Stimulated activated naive B cell treated with anti-CD40 and anti-IgM and Interleukin-4, amounts not matched to agents 10 μg/mL and 1 μg/mL and 100 μg/mL, for 72 hours (primary cell): ENCODE data around the gene KIF14.
A peak's percentile ranks its signal among the peaks of the same experiment; 100 is the strongest.

ENCODE experiments used
- ATAC-seq, 2 donors: fragments of 150-1000 bp; cut with Tn5 transposase; replicated peaks; 2 replicates each; pipeline ENCODE4 v1.10.0; 2021; ENCODE audit warnings: moderate library complexity in 1 of 2
- DNase-seq: peaks from one replicate; pipeline ENCODE4 v3.0.0; 2021
- H3K27ac Mint-ChIP-seq: one replicate; pipeline ENCODE4 v1.8.0; 2022; ENCODE audit warnings: mild to moderate bottlenecking, mixed read lengths
- H3K27me3 Mint-ChIP-seq, 2 donors: one replicate each; pipeline ENCODE4 v1.8.0; 2022; ENCODE audit warnings: mixed read lengths in 2 of 2
- H3K36me3 Mint-ChIP-seq, 2 donors: one replicate each; pipeline ENCODE4 v1.8.0; 2022; ENCODE audit warnings: mixed read lengths in 2 of 2, mild to moderate bottlenecking in 1 of 2
- H3K4me1 Mint-ChIP-seq, 2 donors: one replicate each; pipeline ENCODE4 v1.8.0; 2022; ENCODE audit warnings: mixed read lengths in 2 of 2, mild to moderate bottlenecking in 1 of 2
- H3K4me3 Mint-ChIP-seq, 2 donors: one replicate each; pipeline ENCODE4 v1.8.0; 2022; ENCODE audit warnings: mild to moderate bottlenecking in 2 of 2, mixed read lengths in 2 of 2, moderate library complexity in 1 of 2
- H3K9me3 Mint-ChIP-seq, 2 donors: one replicate each; pipeline ENCODE4 v1.8.0; 2022; ENCODE audit warnings: mixed read lengths in 2 of 2, mild to moderate bottlenecking in 1 of 2

KIF14 gene, protein sequence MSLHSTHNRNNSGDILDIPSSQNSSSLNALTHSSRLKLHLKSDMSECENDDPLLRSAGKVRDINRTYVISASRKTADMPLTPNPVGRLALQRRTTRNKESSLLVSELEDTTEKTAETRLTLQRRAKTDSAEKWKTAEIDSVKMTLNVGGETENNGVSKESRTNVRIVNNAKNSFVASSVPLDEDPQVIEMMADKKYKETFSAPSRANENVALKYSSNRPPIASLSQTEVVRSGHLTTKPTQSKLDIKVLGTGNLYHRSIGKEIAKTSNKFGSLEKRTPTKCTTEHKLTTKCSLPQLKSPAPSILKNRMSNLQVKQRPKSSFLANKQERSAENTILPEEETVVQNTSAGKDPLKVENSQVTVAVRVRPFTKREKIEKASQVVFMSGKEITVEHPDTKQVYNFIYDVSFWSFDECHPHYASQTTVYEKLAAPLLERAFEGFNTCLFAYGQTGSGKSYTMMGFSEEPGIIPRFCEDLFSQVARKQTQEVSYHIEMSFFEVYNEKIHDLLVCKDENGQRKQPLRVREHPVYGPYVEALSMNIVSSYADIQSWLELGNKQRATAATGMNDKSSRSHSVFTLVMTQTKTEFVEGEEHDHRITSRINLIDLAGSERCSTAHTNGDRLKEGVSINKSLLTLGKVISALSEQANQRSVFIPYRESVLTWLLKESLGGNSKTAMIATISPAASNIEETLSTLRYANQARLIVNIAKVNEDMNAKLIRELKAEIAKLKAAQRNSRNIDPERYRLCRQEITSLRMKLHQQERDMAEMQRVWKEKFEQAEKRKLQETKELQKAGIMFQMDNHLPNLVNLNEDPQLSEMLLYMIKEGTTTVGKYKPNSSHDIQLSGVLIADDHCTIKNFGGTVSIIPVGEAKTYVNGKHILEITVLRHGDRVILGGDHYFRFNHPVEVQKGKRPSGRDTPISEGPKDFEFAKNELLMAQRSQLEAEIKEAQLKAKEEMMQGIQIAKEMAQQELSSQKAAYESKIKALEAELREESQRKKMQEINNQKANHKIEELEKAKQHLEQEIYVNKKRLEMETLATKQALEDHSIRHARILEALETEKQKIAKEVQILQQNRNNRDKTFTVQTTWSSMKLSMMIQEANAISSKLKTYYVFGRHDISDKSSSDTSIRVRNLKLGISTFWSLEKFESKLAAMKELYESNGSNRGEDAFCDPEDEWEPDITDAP (N-terminal part only)

DNA sequence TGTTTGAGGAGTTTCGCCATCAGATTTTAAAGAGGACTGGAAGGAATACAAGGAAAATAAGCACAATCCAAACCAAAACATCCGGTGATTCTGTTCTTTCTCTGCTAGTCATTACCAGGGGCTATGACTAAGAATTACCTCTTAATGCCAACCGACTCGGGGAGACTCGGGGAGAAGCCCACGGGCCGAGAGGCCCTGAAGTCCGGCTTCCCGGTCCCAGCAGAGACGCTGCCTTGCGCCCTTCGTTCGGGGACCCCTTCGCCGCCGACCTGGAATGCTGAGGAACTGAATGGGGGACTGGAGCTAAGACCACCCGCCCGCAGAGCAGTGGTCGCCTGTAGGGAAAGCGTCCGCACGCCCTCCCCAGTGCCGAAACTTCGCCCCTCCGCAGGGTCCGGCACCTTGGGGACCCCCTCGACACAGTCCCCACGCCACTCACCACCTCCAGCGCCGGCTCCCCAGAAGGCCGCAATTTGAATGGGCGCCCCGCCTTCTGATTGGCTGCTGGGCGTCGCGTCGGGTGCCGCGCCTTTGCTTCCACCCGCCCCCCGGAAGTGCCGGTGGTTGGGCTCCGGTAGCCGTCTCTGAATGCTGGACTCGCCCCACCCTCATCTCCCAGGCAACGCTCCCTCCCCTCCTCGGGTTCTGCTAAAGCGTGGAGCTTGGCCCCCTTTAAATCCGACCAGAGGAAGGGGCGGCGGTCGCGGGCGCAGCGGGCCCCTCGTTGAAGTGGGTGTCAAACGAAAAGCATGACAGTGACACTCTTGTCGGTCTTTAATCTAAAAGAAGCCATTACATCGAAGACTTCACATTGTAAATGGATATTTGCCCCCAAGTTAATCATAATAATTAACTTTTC, at the start of gene KIF14:
KIF14 (minus strand) TSS at position 479 of the 859 bp plus-strand sequence. CDS start 2,028 bp downstream, outside the sequence.
- Mint-ChIP-seq H3K27ac (peak within 1 kb of the TSS; percentile 96), H3K27me3 (no peaks in the 10 kb centered on the region), H3K4me1 (peaks cover 3 to 11% of the 10 kb centered on the region in 2 donors), H3K36me3 (no peaks in the 10 kb centered on the region), H3K9me3 (no peaks in the 10 kb centered on the region), H3K4me3 (peak within 1 kb of the TSS; percentile 91 to 98)
- peak; percentile 83 for DNase-seq
- peak; percentile 95 to 98 for ATAC-seq

DNA sequence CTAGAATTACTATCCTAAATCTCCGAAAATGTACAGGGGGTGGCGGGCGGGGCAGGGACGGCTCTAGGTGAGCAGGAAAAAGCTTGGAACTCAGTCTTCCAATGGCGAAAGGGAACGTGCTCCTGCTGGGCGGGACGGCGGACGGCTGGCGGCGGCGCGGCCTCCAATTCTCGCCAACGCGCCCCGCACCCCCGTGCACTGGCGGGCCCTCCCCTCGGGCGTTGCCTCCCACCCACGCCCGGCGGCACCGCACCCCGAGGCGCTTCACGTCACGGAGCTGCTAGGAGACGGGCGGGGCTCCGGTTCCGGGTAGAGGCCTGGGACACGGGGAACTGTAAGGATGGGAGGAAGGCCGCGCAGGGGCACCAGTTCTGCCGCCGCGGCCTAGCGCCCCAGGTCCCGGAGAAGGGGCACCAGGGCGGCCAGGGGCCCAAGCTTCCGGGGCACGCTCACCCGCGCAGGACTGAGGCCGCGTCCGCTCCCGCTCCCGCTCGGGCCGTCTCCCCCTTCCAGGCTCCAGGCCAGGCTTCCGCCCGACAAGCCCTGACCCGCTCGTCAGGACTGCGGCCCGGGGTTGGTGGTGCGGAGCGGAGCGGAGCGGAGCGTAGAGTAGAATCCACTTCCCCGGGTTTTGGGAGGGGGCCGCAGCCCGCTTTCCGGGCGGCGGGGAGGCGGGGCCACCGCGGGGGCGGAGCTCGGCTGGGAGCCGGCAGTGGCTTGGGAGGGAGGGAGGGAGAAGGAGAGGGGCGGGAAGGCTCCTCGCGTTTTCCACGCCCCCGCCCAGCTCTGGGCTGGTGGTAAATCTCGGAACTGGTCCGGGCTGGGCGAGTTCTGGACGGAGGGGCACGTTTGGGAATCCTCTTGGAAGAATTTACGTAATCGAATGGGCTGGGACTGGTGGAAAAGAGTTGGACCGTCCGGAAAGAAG, 49.0 kb upstream of the KIF14 start, which contains the start of gene DDX59:
DDX59 (minus strand) TSS at position 594 of the 928 bp plus-strand sequence. CDS start 3,167 bp downstream, outside the sequence.
- H3K27ac Mint-ChIP-seq, result peak within 1 kb of the TSS; percentile 97
- peaks cover 5 to 11% of the 10 kb centered on the region in 2 donors for H3K36me3 Mint-ChIP-seq
- ATAC-seq (peak; percentile 89 to 91), DNase-seq (peak; percentile 90)
- peak within 1 kb of the TSS; percentile 87 to 96 for H3K4me3 Mint-ChIP-seq
- peaks cover 15 to 31% of the 10 kb centered on the region in 2 donors for H3K4me1 Mint-ChIP-seq
- H3K27me3 Mint-ChIP-seq, result no peaks in the 10 kb centered on the region
- H3K9me3 Mint-ChIP-seq, result no peaks in the 10 kb centered on the region

DNA sequence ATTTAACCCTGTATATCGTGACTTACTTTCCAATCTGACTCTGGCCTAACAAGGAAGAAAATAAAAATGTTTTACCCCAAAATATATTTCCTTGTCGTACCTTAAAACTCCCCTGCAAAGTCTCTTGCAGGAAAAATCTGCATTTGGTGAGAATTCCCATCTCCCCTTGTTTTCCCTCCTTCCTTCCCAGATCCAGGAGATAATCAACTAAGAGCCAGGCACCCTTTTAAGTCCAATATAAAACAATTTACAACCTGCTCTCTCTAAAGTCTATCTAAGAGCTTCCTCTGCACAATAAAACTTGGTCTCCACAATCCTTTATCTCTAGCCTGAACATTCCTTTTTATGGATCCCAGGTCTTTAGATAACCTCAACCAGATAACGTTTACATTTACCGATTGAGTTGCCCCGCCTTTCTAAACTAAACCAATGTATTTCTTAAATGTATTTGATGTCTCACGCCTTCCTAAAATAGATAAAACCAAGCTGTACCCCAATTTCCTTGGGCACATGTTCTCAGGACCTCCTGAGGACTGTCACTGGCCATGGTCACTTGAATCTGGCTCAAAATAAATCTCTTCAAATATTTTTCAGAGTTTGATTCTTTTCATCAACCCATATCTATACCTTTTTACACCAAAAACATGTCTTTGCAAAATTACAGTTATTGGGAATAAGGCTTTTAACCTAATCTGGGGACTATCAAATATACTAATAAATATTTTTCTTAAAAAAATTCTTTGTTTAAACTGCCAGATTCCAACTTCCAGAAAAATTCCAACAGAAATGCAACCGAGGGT, 48.2 kb upstream of the KIF14 start:
- no peak for ATAC-seq
- no peak for DNase-seq
- peaks cover 15 to 40% of the 10 kb centered on the region in 2 donors for H3K4me1 Mint-ChIP-seq
- H3K36me3 Mint-ChIP-seq, result peaks cover 11 to 19% of the 10 kb centered on the region in 2 donors
- H3K4me3 Mint-ChIP-seq, result peak overlapping the region; percentile 87 to 96
- no peaks in the 10 kb centered on the region for H3K27me3 Mint-ChIP-seq
- peak overlapping the region; percentile 88 for H3K27ac Mint-ChIP-seq
- no peaks in the 10 kb centered on the region for H3K9me3 Mint-ChIP-seq

DNA sequence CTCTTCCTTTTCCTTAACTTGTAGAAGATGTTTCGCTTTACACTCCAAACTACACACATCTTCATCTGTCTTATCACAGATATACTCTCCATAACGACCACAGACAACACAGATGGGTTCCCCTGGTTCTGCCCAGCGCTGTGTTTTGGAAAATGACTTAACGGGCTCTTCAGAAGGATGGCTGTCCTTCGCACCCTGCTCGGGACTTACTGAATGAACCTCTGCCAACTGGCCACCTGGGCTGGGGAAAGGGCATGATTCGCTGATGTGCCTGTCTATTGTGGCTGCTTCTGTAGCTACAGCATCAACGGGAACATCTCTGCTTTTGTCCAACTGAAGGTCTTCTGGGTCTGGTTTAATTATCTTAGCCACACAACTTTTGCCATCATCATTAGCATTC, 45.8 kb upstream of the KIF14 start:
- Mint-ChIP-seq H3K4me3 (no peak overlapping the region), H3K36me3 (peaks cover 21 to 30% of the 10 kb centered on the region in 2 donors), H3K9me3 (no peaks in the 10 kb centered on the region), H3K27me3 (no peaks in the 10 kb centered on the region), H3K4me1 (peaks cover 14 to 36% of the 10 kb centered on the region in 2 donors), H3K27ac (no peak overlapping the region)
- no peak for DNase-seq
- no peak for ATAC-seq

DNA sequence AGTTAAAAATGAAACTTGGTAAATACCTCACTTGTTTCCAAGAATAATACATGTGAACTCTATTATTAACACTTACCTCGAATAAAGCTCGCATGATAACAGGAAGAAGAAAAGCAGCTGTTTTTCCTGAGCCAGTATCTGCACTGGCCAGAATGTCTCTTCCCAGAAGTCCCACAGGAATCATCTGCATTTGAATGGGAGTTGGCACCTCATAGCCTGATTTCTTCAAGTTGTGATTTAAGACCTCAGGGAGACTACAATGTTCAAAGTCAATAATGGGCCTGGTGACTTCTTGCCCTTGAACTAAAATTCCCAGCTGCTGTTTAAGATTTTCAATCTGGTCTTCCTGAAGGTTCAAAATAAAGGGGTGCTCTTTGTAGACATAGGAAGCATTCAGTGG, 45.3 kb upstream of the KIF14 start:
- Mint-ChIP-seq H3K27ac (no peak overlapping the region), H3K4me1 (peaks cover 13 to 32% of the 10 kb centered on the region in 2 donors), H3K4me3 (no peak overlapping the region), H3K9me3 (no peaks in the 10 kb centered on the region), H3K27me3 (no peaks in the 10 kb centered on the region), H3K36me3 (peaks cover 21 to 33% of the 10 kb centered on the region in 2 donors)
- ATAC-seq (no peak), DNase-seq (no peak)

DNA sequence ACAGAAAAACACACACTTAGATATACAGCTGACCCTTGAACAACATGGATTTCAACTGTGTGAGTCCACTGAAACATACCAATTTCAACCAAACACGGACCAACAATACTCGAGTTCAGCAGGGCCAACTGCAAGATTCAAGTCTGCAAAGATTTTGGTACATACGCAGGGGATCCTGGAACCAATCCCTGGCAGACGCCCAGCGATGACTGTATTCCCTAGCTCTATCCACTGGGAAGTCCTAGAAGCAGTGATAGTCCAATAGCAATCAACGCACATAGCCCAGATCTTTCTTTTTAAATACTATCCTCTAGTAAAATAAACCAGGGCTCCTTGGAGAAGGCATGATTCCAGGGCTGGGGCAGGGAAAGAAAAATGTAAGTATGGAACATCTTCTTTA, 40.2 kb upstream of the KIF14 start:
- peaks cover 37 to 59% of the 10 kb centered on the region in 2 donors for H3K36me3 Mint-ChIP-seq
- H3K4me3 Mint-ChIP-seq, result no peak overlapping the region
- H3K9me3 Mint-ChIP-seq, result no peaks in the 10 kb centered on the region
- no peak for ATAC-seq
- H3K27me3 Mint-ChIP-seq, result no peaks in the 10 kb centered on the region
- H3K4me1 Mint-ChIP-seq, result peaks cover 4 to 14% of the 10 kb centered on the region in 2 donors
- DNase-seq, result no peak
- no peak overlapping the region for H3K27ac Mint-ChIP-seq

DNA sequence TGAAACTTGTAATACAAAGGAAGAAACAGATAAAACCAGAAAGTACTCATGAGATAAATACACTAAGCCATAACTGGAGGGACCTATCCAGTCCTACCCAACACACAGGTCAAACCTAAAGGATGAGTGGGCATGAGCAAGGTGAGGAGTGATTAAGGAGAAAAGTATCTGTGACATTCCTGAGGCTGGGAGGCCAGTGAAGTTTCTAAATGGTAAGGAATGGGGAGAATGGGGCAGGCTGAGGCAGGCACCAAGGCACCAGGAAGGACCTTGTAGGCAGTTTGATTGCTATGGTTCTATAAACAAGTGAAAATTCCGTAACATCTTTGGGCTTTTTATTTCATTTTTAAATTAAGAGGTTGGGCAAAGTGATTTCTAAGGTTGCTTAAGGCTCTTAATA, 38.7 kb upstream of the KIF14 start:
- Mint-ChIP-seq H3K36me3 (peaks cover 32 to 57% of the 10 kb centered on the region in 2 donors), H3K4me1 (peaks cover 16 to 22% of the 10 kb centered on the region in 2 donors), H3K27ac (no peak overlapping the region), H3K4me3 (no peak overlapping the region), H3K27me3 (no peaks in the 10 kb centered on the region), H3K9me3 (no peaks in the 10 kb centered on the region)
- ATAC-seq, result no peak
- DNase-seq, result no peak

DNA sequence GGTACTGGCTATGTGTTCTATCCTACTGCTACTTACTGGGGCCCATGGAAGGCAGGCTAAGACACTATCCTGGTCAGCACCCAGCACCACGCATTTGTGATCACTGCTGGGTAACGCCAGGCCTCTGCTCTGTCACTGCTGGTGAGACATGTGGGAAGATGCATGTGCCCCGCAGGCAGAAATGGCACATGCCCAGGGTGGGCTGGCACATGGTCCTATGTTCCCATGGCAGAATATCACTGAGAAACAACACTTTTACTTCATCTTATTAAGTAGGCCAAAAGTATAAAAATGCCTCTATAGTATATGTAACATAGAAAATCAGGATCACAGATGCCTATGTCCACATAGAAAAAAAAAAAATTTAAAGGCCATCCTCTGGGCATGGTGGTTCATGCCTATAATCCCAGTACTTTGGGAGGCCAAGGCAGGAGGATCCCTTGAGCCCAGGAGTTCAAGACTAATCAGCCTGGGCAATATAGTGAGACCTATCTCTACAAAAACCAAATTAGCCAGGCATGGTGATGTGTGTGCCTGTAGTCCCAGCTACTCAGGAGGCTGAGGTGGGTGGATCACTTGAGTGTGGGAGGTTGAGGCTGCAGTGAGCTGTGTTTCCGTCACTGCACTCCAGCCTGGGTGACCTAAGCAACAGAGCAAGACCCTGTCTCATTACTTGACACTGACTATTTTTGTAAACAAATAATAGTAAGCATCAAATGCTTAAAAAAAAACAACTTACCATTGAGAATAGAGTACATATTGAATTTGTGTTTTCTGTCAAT, 37.7 kb upstream of the KIF14 start:
- H3K4me3 Mint-ChIP-seq, result no peak overlapping the region
- H3K27ac Mint-ChIP-seq, result no peak overlapping the region
- peaks cover 32 to 58% of the 10 kb centered on the region in 2 donors for H3K36me3 Mint-ChIP-seq

DNA sequence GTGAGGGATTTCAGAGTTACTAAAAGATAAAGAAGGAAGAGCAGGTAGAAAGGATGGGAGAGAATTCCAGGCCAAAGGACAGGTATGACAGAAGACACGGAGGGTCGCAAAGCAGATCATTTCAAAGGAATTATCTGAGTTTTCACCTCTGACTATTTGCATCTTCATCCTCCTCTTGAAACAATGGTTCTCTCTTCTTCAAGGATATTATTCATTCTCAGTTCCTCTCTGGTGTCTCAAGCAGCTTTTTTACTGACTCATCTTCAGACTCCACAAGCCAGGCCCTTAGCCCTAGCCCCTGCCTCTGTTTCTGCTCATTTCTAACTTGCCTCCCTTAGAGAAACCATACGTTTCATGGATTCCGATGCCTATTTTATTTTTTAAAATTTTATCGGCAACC, 34.1 kb upstream of the KIF14 start:
- Mint-ChIP-seq H3K9me3 (no peaks in the 10 kb centered on the region), H3K27ac (no peak overlapping the region), H3K4me1 (peaks cover 24 to 34% of the 10 kb centered on the region in 2 donors), H3K36me3 (peaks cover 23 to 42% of the 10 kb centered on the region in 2 donors), H3K4me3 (no peak overlapping the region), H3K27me3 (no peaks in the 10 kb centered on the region)
- ATAC-seq, result peak; percentile 96 to 97
- no peak for DNase-seq

More for the DNA sequence above, 37.7 kb upstream of the KIF14 start:
- Mint-ChIP-seq H3K4me1 (peaks cover 22 to 27% of the 10 kb centered on the region in 2 donors), H3K27me3 (no peaks in the 10 kb centered on the region), H3K9me3 (no peaks in the 10 kb centered on the region)
- DNase-seq, result no peak
- no peak for ATAC-seq

DNA sequence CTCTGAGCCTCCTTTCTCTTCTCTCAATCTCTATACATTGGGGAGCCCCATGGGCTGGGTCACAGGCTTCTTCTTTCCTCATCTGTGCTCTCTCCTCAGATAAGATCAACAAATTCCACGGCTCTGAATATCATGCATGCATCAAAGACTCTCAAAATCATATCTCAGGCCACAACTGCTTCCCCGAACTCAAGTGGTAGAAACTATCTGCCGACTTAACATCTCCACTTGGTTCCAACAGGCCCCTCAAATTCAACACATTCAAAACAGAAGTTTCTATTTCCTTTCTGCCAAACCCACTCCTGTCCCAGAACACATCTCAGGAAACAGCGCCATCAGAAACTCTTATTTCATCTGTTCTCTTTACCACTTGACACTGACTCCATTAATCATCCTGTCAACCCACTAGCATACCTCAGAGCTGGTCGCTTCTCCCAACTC, 32.5 kb upstream of the KIF14 start:
- Mint-ChIP-seq H3K9me3 (no peaks in the 10 kb centered on the region), H3K4me3 (peak overlapping the region in 1 of 2 donors; percentile 55), H3K27me3 (no peaks in the 10 kb centered on the region), H3K4me1 (peaks cover 24 to 34% of the 10 kb centered on the region in 2 donors), H3K36me3 (peaks cover 24 to 38% of the 10 kb centered on the region in 2 donors), H3K27ac (peak overlapping the region; percentile 11)
- DNase-seq (no peak), ATAC-seq (peak; percentile 36 to 46)

DNA sequence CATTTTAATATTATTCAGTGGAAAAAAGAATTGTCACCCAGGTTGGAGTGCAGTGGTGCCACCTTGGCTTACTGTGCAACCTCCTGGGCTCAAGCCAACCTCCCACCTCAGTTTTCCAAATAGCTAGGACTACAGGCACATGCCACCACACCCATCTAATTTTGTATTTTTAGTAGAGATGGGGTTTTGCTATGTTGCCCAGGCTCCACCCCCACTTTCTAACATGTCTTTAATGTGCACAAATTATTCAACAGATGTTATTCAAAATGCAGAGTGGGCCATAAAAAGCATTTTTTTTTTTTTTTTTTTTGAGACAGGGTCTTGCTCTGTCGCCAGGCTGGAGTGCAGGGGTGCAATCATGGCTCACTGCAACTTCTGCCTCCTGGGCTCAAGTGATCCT, 31.8 kb upstream of the KIF14 start:
- ATAC-seq, result no peak
- H3K9me3 Mint-ChIP-seq, result no peaks in the 10 kb centered on the region
- no peak overlapping the region for H3K27ac Mint-ChIP-seq
- H3K4me1 Mint-ChIP-seq, result peaks cover 24 to 34% of the 10 kb centered on the region in 2 donors
- no peak for DNase-seq
- no peak overlapping the region for H3K4me3 Mint-ChIP-seq
- no peaks in the 10 kb centered on the region for H3K27me3 Mint-ChIP-seq
- peaks cover 22 to 35% of the 10 kb centered on the region in 2 donors for H3K36me3 Mint-ChIP-seq
